Measurements from ENCODE around the gene NAT8L.

DNA sequence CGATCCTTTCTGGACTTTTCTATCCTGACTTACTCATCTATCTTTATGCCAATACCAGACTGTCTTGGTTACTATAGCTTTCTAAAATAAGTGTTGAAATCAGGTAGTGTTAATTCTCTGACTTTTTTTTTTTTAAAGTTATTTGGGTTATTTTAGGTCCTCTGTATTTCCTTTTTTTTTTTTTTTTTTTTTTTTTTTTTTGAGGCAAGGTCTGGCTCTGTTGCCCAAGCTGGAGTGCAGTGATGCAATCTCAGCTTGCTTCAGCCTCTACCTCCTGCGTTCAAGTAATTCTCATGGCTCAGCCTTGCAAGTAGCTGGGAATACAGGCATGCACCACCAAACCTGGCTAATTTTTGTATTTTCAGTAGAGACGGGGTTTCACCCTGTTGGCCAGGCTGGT, 47.5 kb upstream of the NAT8L start:
- TF ChIP-seq, protein P1, sequence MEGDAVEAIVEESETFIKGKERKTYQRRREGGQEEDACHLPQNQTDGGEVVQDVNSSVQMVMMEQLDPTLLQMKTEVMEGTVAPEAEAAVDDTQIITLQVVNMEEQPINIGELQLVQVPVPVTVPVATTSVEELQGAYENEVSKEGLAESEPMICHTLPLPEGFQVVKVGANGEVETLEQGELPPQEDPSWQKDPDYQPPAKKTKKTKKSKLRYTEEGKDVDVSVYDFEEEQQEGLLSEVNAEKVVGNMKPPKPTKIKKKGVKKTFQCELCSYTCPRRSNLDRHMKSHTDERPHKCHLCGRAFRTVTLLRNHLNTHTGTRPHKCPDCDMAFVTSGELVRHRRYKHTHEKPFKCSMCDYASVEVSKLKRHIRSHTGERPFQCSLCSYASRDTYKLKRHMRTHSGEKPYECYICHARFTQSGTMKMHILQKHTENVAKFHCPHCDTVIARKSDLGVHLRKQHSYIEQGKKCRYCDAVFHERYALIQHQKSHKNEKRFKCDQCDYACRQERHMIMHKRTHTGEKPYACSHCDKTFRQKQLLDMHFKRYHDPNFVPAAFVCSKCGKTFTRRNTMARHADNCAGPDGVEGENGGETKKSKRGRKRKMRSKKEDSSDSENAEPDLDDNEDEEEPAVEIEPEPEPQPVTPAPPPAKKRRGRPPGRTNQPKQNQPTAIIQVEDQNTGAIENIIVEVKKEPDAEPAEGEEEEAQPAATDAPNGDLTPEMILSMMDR (conservative IDR thresholded peaks at IDR 0.05; ENCODE audit: low read length): no peak
- no peak for TF ChIP-seq EZH2phosphoT487 (IDR thresholded peaks at IDR 0.05; ENCODE audit: borderline replicate concordance, low read depth, low read length)
